ENCODE measurements around the gene ANTXR2. TPM values are rescaled to one million over a fixed set of nuclear protein-coding genes. Genes with fewer than 3 reads are reported as not detected.

Gene ANTXR2
- total and polyA plus RNA-seq, 9 of the 15 experiments (the other 6 are each of a cell fraction or from before 2014, with no cell fraction given), result 10.1 to 83.8 (median 60.3) TPM

DNA sequence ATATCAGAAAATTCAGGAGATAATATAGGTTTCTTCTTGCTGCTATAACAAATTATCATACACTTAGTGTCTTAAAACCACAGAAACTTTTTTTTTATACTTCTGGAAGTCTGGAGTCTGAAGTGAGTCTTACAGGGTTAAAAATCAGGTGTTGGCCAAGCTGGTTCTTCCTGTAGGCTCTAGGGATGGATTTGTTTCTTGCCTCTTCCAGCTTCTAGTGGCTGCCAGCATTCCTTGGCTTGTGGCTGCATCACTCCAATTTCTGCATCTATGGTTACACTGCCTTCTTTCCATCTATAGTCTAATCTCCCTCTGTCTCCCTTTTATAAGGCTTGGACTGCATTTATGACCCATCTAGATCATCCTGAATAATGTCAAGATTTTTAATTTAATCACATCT, 68.7 kb downstream of the ANTXR2 start:
- Histone ChIP-seq H3K4me1 (replicated peaks in 1 of 2; ENCODE audit: control insufficient read depth in 2 of 2, insufficient read depth in 2 of 2, low read length in 2 of 2) (peaks cover 0 to 39% of the 10 kb centered on the region in 2 experiments; a peak in 3 of 5 replicates), H3K9me1 (ENCODE audit: control insufficient read depth, insufficient read depth, low read length) (no peaks in the 10 kb centered on the region), H3K79me2 (ENCODE audit: control insufficient read depth, insufficient read depth, low read length) (peaks cover 22% of the 10 kb centered on the region; the same call in 2 of the 3 replicates), H3K9me3 (replicated peaks; ENCODE audit: control insufficient read depth, insufficient read depth, low read depth, low read length) (peaks cover 9% of the 10 kb centered on the region), H4K20me1 (replicated peaks; ENCODE audit: control insufficient read depth, insufficient read depth, low read length) (no peaks in the 10 kb centered on the region), H3K36me3 (ENCODE audit: control insufficient read depth, insufficient read depth, low read length) (peaks cover 46% of the 10 kb centered on the region; the same call in 2 of the 3 replicates), H3K27ac (ENCODE audit: extremely low read depth, low read depth, low read length) (no peak overlapping the region), H2AFZ (ENCODE audit: low read depth, low read length) (no peak overlapping the region), H3K4me3 (no peak overlapping the region), H3K27me3 (ENCODE audit: control insufficient read depth in 2 of 2, insufficient read depth in 2 of 2, low read length in 2 of 2) (no peaks in the 10 kb centered on the region), H3K4me2 (ENCODE audit: insufficient read depth, low read length) (no peak overlapping the region), H3K9ac (ENCODE audit: insufficient read depth in 1 of 2, low read depth in 2 of 2, low read length in 2 of 2) (no peak overlapping the region)
- BruUV-seq (replicated peaks), result no TSS peak
- FAIRE-seq (no peak), DNase-seq (ENCODE audit: extremely low read depth in 1 of 4, low spot score in 3 of 4) (no peak), ATAC-seq (no peak)
- in situ Hi-C loops (cut with MboI), result no loop called here
- intact Hi-C loops (cut with micrococcal nuclease), result no loop called here
- POLR2A ChIA-PET, result no interaction called here
- CTCF ChIA-PET (ENCODE audit: low intra/inter-chr PET ratio), result no interaction called here
- TF ChIP-seq EHMT2 (IDR thresholded peaks at IDR 0.05), result no peak
- no peak for TF ChIP-seq FOS (IDR thresholded peaks at IDR 0.05; ENCODE audit: extremely low read depth, insufficient read length)
- TF ChIP-seq, protein P1, sequence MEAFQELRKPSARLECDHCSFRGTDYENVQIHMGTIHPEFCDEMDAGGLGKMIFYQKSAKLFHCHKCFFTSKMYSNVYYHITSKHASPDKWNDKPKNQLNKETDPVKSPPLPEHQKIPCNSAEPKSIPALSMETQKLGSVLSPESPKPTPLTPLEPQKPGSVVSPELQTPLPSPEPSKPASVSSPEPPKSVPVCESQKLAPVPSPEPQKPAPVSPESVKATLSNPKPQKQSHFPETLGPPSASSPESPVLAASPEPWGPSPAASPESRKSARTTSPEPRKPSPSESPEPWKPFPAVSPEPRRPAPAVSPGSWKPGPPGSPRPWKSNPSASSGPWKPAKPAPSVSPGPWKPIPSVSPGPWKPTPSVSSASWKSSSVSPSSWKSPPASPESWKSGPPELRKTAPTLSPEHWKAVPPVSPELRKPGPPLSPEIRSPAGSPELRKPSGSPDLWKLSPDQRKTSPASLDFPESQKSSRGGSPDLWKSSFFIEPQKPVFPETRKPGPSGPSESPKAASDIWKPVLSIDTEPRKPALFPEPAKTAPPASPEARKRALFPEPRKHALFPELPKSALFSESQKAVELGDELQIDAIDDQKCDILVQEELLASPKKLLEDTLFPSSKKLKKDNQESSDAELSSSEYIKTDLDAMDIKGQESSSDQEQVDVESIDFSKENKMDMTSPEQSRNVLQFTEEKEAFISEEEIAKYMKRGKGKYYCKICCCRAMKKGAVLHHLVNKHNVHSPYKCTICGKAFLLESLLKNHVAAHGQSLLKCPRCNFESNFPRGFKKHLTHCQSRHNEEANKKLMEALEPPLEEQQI (IDR thresholded peaks at IDR 0.05), result peak; percentile 34; the same call in 1 of the 2 replicates
- no peak for TF ChIP-seq HEY1 (CRISPR knock-in tag; IDR thresholded peaks at IDR 0.05; ENCODE audit: borderline replicate concordance)
- 0 out of 2 replicates have a peak, but pooled peaks have one; percentile 36 for TF ChIP-seq BCOR (IDR thresholded peaks at IDR 0.05)
- no peak for TF ChIP-seq FOXA3 (CRISPR knock-in tag; conservative IDR thresholded peaks at IDR 0.05 in 1 of 2, IDR thresholded peaks at IDR 0.05 in 1 of 2)
- no peak for TF ChIP-seq L3MBTL2 (IDR thresholded peaks at IDR 0.05)
- no peak for TF ChIP-seq ZNF165 (CRISPR knock-in tag; IDR thresholded peaks at IDR 0.05; ENCODE audit: borderline replicate concordance)
- no peak for TF ChIP-seq ZC3H4 (CRISPR knock-in tag; IDR thresholded peaks at IDR 0.05; ENCODE audit: borderline replicate concordance)
- no peak for TF ChIP-seq MEF2D (tag; conservative IDR thresholded peaks at IDR 0.05; ENCODE audit: low read depth)
- TF ChIP-seq, protein P2, sequence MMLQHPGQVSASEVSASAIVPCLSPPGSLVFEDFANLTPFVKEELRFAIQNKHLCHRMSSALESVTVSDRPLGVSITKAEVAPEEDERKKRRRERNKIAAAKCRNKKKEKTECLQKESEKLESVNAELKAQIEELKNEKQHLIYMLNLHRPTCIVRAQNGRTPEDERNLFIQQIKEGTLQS (IDR thresholded peaks at IDR 0.05), result no peak
- TF ChIP-seq, protein P2 (CRISPR knock-in tag; conservative IDR thresholded peaks at IDR 0.05), result no peak
- TF ChIP-seq ZNF12 (CRISPR knock-in tag; IDR thresholded peaks at IDR 0.05), result peak; percentile 82
- no peak for TF ChIP-seq SAFB2 (IDR thresholded peaks at IDR 0.05; ENCODE audit: borderline replicate concordance, low read depth, low read length, severe bottlenecking)
- TF ChIP-seq, protein P3, sequence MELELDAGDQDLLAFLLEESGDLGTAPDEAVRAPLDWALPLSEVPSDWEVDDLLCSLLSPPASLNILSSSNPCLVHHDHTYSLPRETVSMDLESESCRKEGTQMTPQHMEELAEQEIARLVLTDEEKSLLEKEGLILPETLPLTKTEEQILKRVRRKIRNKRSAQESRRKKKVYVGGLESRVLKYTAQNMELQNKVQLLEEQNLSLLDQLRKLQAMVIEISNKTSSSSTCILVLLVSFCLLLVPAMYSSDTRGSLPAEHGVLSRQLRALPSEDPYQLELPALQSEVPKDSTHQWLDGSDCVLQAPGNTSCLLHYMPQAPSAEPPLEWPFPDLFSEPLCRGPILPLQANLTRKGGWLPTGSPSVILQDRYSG (tag; conservative IDR thresholded peaks at IDR 0.05; ENCODE audit: low read depth), result no peak
- TF ChIP-seq, protein P4, sequence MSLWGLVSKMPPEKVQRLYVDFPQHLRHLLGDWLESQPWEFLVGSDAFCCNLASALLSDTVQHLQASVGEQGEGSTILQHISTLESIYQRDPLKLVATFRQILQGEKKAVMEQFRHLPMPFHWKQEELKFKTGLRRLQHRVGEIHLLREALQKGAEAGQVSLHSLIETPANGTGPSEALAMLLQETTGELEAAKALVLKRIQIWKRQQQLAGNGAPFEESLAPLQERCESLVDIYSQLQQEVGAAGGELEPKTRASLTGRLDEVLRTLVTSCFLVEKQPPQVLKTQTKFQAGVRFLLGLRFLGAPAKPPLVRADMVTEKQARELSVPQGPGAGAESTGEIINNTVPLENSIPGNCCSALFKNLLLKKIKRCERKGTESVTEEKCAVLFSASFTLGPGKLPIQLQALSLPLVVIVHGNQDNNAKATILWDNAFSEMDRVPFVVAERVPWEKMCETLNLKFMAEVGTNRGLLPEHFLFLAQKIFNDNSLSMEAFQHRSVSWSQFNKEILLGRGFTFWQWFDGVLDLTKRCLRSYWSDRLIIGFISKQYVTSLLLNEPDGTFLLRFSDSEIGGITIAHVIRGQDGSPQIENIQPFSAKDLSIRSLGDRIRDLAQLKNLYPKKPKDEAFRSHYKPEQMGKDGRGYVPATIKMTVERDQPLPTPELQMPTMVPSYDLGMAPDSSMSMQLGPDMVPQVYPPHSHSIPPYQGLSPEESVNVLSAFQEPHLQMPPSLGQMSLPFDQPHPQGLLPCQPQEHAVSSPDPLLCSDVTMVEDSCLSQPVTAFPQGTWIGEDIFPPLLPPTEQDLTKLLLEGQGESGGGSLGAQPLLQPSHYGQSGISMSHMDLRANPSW (CRISPR knock-in tag; IDR thresholded peaks at IDR 0.05), result no peak
- no peak for TF ChIP-seq ZNF644 (tag; IDR thresholded peaks at IDR 0.05; ENCODE audit: low read depth)

Measured in K562 (cell line).